HG02798 (cell line): ENCODE measurements around the gene SERPINF2.
"Not testable (repeated sequence)": the region's sequence is repeated elsewhere in the genome, so short reads cannot be mapped to it uniquely, and the experiment has no call there.

Experiments
- ATAC-seq: cut with Tn5 transposase; IDR thresholded peaks from one replicate; pipeline ENCODE4 v1.9.1; 2021; ENCODE audit warnings: mild to moderate bottlenecking; ENCODE audit not compliant: unreplicated experiment, poor library complexity

The SERPINF2 gene

GRCh38 chr17:1715803-1716075, 26.9 kb upstream of the SERPINF2 start:
- ATAC-seq: no peak

GRCh38 chr17:1716076-1716911, 26.4 kb upstream of the SERPINF2 start:
- peak; percentile 85 for ATAC-seq

- peak; percentile 51 for ATAC-seq
Observed at GRCh38 chr17:1716912-1717695, 25.6 kb upstream of the SERPINF2 start.

- no peak for ATAC-seq
Observed at GRCh38 chr17:1718362-1719165, 24.1 kb upstream of the SERPINF2 start.

GRCh38 chr17:1720856-1721386, 21.8 kb upstream of the SERPINF2 start:
- ATAC-seq: no peak

- not testable (repeated sequence) for ATAC-seq
Observed at GRCh38 chr17:1722022-1722421, 20.6 kb upstream of the SERPINF2 start.

GRCh38 chr17:1724351-1724868, 18.3 kb upstream of the SERPINF2 start, which contains the start of gene WDR81:
WDR81 (plus strand) TSS chr17:1724704; CDS start chr17:1724960, 256 bp downstream.
- peak; percentile 66 for ATAC-seq

- peak; percentile 35 for ATAC-seq
Observed at GRCh38 chr17:1724869-1725641, 17.6 kb upstream of the SERPINF2 start.

- no peak for ATAC-seq
Observed at GRCh38 chr17:1725642-1726511, 16.8 kb upstream of the SERPINF2 start.

GRCh38 chr17:1726626-1727257, 15.9 kb upstream of the SERPINF2 start:
- no peak for ATAC-seq

- no peak for ATAC-seq
Observed at GRCh38 chr17:1727258-1727789, 15.3 kb upstream of the SERPINF2 start.

- ATAC-seq: no peak
Observed at GRCh38 chr17:1727876-1728630, 14.6 kb upstream of the SERPINF2 start.

GRCh38 chr17:1729966-1730325, 12.7 kb upstream of the SERPINF2 start:
- no peak for ATAC-seq

- no peak for ATAC-seq
Observed at GRCh38 chr17:1730326-1731193, 12.1 kb upstream of the SERPINF2 start.

GRCh38 chr17:1731194-1731506, 11.5 kb upstream of the SERPINF2 start:
- no peak for ATAC-seq

- no peak for ATAC-seq
Observed at GRCh38 chr17:1732241-1732832, 10.3 kb upstream of the SERPINF2 start.
